HG03432 (cell line): Measurements from ENCODE around the gene GAD2.
"Not testable (repeated sequence)": the region's sequence is repeated elsewhere in the genome, so short reads cannot be mapped to it uniquely, and the experiment has no call there.

ENCODE experiments used
- ATAC-seq: cut with Tn5 transposase; IDR thresholded peaks from one replicate; pipeline ENCODE4 v1.9.1; 2021; ENCODE audit warnings: mild to moderate bottlenecking, moderate library complexity; ENCODE audit not compliant: unreplicated experiment

The GAD2 gene

DNA sequence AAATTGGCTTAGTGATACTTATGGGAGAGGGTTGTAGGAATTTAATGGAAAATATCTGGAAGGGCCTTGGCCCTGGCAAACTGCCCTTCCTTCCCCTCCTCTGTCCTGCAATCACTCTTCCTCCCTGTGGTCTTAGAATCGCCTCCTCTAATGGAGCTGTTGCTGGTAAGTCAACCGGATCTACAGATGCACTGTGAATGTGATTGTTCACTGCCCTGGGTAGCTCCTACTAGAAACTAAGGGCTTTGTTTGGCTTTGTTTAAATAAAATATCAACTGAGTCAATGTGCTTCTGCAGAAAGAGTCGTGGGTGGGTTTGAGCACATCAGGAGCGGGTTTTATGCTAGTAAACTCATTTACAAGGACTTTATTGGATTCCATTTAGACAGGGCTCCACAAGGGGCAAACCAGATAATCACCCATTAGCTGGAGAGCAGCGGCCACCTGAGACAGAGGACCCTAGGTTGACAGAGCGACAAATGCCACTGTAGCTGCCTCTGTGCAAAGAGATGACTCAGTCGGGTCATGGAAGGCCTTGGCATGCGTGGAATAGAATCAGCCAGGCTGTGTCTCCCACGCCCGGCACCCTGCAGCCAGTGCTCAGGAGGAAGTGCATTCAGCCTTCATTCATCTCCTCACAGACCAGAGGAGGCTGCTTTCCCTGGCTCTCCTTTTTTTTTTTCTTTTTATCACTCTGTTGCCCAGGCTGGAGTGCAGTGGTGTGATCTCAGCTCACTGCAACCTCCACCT lies 97.9 kb downstream of the GAD2 start:
- no peak for ATAC-seq

DNA sequence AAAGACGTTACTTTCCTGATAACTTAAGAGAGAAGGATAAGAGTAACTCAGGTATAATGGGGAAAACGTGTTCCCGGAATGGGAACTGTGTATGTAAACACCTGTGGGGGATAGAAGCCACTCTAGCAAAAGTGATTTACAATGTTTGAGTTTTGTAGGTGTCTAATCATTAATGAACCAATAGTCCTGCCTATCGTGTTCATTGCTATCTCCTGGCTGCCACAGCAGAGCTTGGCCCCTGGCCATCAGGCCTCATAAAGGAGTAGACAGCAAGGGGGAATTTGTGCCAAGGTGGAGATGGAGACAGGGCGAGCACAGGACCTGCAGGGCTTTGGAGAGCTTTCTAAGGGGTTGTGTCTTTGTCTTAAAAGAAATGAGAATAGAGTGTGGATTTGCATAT lies 102.1 kb downstream of the GAD2 start:
- ATAC-seq: no peak

DNA sequence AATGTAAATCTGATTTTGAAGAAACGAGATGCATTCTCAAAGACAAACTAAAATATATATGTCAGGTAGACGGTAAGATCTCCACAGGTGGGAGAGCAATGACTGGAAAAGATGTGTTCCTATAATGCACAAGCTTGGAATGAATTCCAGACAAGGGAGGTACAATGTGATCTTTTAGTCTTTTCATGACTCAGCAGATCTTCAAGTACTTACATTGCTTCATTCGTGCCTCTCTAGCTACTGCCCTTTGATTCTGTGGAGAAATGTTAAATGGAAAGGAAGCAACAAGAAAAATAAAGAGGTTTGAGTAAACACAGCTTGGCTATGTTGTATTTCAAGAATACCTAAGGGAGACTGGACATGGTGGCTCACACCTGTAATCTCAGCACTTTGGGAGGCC lies 106.6 kb downstream of the GAD2 start:
- ATAC-seq: no peak

DNA sequence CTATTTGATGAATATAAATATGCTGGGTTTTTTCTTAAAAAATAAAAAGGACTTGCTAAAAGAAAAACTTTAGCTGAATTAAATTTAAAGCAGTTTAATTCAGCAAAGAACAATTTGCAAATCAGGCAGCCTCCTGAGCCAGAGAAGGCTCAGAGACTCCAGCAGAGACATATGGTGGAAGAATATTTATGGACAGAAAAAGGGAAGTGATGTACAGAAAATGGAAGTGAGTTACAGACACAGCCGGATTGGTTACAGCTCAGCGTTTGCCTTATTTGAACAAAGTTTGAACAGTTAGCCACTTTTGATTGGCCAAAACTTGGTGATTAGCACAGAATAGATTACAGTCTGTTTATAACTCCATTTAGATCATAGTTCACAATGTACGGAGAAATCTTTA lies 110.3 kb downstream of the GAD2 start:
- ATAC-seq: no peak

DNA sequence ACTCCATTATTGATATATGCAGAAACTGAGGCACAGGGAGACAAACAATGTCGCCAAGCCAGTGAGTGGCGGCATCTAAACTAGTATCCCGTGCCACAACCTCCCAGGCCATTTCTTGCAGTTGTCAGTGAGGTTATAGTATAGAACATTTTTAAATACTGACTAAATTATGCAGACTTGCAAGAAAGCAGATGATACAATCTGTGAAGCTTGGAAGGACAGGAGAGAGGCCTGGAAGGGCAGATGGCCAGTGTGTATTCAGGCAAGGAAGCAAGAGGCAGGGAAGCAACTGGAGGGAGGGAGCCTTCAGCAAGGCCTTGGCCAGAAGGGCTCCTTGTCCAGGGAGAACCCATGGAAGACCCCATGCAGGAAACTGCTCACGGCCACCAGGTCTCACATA lies 111.2 kb downstream of the GAD2 start:
- no peak for ATAC-seq

DNA sequence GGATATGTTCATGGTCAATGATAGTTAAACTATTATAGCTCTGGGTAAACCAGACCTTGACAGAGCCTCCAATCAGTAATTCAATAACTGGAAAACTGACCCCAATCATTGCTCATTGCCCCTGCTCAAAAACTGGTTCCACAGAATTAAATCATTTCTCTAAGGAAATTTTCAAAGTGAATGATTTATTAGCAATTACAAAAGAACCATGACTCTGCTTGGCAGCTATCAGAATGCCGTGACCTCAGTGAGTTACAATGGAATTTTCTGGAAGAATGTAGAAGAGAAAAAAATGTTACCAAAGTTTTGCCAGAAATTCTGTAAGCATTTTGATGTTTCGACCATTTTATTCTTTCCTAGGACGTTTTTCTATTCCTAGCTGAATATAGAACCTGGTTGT lies 114.8 kb downstream of the GAD2 start:
- ATAC-seq: no peak

DNA sequence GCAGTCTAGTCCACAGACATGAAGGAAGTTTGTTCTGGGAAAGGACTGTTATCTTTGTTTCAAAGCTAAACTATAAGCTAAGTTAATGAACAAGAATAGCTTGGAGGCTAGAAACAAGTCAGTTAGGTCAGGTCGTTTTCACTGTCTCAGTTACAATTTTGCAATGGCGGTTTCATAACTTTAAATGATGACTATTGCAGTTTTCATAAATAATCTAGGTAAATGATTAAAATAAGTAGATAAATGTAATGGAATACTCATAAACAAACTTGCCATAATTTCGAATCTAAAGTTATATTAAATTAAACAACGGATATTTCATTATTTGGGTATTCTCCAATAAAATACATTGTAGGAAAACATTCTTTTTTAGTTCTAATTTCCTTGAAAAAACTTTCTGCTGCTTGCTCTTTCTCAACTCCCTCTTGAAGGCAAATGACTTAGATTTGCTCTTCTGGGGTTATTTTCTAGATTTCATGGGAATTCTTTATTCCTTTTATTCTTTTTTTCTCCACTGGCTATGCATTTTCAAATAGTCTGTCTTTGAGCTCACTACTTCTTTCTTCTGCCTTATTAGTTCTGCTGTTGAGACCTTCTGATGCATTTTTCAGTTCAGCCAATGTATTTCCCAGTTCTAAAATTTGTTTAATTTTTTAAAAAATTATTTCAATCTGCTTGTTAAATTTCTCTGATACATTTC lies 117.8 kb downstream of the GAD2 start:
- no peak for ATAC-seq

DNA sequence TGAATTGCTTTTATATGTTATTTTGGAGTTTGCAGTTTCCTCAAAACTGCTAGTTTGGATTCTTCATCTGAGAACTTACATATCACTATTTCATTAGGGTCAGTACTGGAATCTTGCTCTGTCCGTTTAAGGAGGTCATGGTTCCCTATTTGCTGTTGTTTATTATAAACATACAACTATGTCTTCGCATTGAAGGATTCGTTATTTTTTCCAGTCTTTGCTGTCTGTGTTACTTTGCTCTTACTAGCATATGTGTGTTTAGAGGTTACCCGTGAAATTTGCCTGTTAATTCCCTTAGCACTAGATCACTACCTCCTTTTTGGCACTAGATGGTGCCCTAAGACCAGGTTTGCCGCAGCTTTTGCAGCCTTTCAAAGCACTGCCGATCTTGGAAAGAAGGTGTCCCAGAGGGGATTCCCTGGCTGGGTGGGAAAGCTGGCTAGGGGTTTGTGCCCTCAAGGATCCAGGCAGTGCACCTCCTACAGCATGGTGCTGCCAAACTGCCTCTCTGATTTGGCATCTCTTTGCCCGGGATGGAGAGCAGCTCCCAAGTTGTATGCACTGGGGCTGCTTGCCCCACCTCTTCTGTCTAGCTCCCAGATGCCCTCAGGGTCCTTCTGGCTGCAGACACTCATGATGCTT lies 118.5 kb downstream of the GAD2 start:
- peak; percentile 92 for ATAC-seq

DNA sequence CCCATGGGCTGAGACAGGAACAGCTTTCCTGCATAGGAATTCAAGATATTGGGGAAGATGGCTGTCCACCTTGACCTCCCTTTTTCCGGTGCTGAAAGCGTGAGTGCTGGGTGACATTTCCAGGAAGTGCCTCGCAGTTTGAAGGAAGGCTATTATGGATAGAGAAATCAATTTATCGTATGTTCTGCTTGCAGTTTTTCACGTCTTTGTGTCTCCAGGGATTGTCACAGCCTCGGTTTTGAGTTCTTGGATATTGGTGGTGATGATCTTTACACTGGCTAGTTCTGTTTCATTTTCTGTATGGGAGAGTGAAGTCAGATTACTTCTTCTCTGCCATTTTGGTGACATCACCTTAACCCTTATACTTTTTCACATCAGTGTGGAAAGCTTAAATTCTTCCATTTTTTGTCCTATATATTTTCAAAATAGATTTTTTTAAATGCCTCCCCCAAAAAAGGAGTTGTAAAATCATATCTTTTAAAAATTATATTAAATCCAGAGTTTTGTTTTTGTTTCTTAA lies 119.1 kb downstream of the GAD2 start:
- ATAC-seq: peak; percentile 59

DNA sequence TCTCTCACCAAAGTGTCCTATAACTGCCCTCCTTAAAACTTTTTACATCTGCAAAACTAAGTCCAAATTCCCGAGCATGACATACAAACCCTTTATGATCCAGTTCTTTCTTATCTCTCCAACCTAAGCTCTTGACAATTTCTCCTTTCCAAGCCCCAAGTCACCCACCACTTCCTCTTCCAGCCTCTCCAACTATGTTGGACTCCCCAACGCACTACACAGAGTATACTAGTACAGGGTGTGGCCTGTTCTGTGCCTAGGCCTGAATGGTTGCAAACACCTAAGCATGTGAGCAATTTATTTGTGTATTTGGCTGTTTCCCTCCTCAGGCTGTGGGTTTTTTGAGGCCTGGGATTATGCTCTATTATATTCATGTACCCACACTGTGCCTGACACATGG lies 120.4 kb downstream of the GAD2 start:
- no peak for ATAC-seq

DNA sequence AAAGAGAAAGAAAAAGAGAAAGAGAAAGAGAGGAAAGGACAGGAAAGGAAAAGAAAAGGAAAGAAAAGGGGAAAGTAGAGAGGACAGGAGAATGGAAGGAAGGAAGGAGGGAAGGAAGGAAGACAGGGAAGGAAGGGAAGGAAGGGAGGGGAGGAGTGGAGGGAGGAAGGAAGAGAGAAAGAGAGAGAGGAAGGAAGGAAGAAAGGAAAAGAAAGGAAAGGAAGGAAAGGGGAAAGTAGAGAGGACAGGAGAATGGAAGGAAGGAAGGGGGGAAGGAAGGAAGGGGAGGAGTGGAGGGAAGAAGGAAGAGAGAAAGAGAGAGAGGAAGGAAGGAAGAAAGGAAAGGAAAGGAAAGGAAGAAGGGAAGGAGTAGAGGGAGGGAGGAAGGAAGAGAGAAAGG lies 125.1 kb downstream of the GAD2 start:
- ATAC-seq: no peak

DNA sequence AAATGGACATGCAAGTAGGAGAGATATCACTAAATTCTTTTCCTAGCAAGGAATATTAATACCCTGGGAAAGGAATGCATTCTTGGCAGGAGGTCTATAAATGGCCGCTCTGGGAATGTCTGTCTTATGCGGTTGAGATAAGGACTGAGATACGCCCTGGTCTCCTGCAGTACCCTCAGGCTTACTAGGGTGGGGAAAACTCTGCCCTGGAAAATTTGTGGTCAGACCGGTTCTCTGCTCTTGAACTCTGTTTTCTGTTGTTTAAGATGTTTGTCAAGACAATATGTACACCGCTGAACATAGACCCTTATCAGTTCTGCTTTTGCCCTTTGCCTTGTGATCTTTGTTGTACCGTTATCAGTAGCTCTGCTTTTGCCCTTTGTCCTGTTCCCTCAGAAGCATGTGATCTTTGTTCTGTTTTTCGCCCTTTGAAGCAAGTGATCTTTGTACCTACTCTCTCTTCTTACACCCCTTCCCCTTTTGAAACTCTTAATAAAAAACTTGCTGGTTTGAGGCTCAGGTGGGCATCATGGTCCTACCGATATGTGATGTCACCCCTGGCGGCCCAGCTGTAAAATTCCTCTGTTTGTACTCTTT lies 132.3 kb downstream of the GAD2 start:
- ATAC-seq: not testable (repeated sequence)
